ENCODE results near the gene UTRN.

UTRN gene

GRCh38 chr6:144284478-144284782, 705 bp upstream of the UTRN start:
- H3K27me3 ChIP-seq (ENCODE audit: low read depth, low read length): no peaks in the 10 kb centered on the region
- H3K4me3 ChIP-seq (ENCODE audit: low read depth in 1 of 2, low read length in 2 of 2): peak overlapping the region; percentile 93 to 99
- H3K9me3 ChIP-seq (ENCODE audit: control insufficient read depth in 1 of 2, low read length in 2 of 2): no peaks in the 10 kb centered on the region
- peaks cover 0 to 13% of the 10 kb centered on the region in 2 donors for H3K36me3 ChIP-seq (ENCODE audit: control insufficient read depth in 1 of 2, insufficient read depth in 2 of 2, low read length in 2 of 2)
- peak overlapping the region; percentile 53 for H3K27ac ChIP-seq (ENCODE audit: low read length)
- peaks cover 0 to 10% of the 10 kb centered on the region in 2 donors for H3K4me1 ChIP-seq (ENCODE audit: control insufficient read depth in 1 of 2, insufficient read depth in 2 of 2, low read length in 2 of 2)

DNA sequence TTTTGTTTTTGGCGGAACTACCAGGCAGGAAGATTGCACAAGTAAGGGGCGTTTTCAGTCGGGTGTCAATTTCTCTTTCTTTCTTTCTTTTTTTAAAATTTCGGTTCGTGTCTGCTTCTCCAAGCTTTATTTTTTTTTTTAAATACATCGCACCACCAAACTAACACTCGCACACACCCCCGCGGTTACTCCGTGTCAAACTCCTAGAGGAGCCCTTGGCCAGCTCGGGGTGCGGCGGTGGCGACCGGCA, 338 bp downstream of the UTRN start:
- Histone ChIP-seq H3K36me3 (ENCODE audit: control insufficient read depth in 1 of 2, insufficient read depth in 2 of 2, low read length in 2 of 2) (peaks cover 0 to 13% of the 10 kb centered on the region in 2 donors), H3K4me3 (ENCODE audit: low read depth in 1 of 2, low read length in 2 of 2) (peak overlapping the region; percentile 93 to 99), H3K27me3 (ENCODE audit: low read depth, low read length) (no peaks in the 10 kb centered on the region), H3K4me1 (ENCODE audit: control insufficient read depth in 1 of 2, insufficient read depth in 2 of 2, low read length in 2 of 2) (peaks cover 0 to 10% of the 10 kb centered on the region in 2 donors), H3K9me3 (ENCODE audit: control insufficient read depth in 1 of 2, low read length in 2 of 2) (no peaks in the 10 kb centered on the region), H3K27ac (ENCODE audit: low read length) (peak overlapping the region; percentile 81)

DNA sequence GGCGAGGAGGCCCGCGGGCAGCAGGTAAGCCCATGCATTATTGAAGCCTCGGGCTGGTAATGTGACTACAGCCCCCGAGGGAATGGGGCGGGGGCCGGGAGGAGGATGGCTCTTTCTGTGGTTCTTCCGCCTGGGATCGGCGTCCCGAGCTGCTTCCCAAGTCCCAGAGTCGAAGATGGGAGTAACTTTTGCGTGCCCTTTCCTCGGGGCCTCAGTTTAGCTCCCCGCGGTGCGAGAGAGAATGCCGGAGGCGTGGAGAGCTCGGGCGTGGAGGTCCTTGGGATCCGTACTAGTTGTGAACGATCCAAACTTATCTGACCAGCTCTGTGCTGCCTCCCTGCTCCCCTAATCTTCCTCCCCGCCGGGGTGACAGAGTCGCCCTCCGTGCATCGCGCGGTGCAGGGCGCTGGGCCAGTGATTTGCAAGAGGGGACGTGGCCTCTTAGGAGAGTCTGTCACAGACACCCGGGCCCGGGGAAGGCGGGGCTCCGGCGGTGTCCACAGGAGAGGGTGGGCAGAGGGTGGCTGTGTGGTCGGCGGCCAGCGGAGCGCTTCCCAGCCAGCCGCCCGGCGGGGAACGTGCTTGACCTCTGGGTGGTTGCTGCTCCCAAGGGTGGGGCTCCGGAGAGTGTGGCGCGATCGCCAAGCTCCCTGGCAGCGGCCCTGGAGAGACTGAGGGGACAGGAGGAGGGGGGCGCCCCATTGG, 815 bp downstream of the UTRN start:
- peaks cover 0 to 10% of the 10 kb centered on the region in 2 donors for H3K4me1 ChIP-seq (ENCODE audit: control insufficient read depth in 1 of 2, insufficient read depth in 2 of 2, low read length in 2 of 2)
- peak overlapping the region; percentile 93 to 99 for H3K4me3 ChIP-seq (ENCODE audit: low read depth in 1 of 2, low read length in 2 of 2)
- peak overlapping the region; percentile 81 for H3K27ac ChIP-seq (ENCODE audit: low read length)
- H3K27me3 ChIP-seq (ENCODE audit: low read depth, low read length): no peaks in the 10 kb centered on the region
- peaks cover 0 to 13% of the 10 kb centered on the region in 2 donors for H3K36me3 ChIP-seq (ENCODE audit: control insufficient read depth in 1 of 2, insufficient read depth in 2 of 2, low read length in 2 of 2)
- no peaks in the 10 kb centered on the region for H3K9me3 ChIP-seq (ENCODE audit: control insufficient read depth in 1 of 2, low read length in 2 of 2)

- Histone ChIP-seq H3K27me3 (ENCODE audit: low read depth, low read length) (no peaks in the 10 kb centered on the region), H3K27ac (ENCODE audit: low read length) (peak overlapping the region; percentile 81), H3K4me1 (ENCODE audit: control insufficient read depth in 1 of 2, insufficient read depth in 2 of 2, low read length in 2 of 2) (peaks cover 0 to 10% of the 10 kb centered on the region in 2 donors), H3K9me3 (ENCODE audit: control insufficient read depth in 1 of 2, low read length in 2 of 2) (no peaks in the 10 kb centered on the region), H3K4me3 (ENCODE audit: low read depth in 1 of 2, low read length in 2 of 2) (peak overlapping the region; percentile 93 to 99), H3K36me3 (ENCODE audit: control insufficient read depth in 1 of 2, insufficient read depth in 2 of 2, low read length in 2 of 2) (peaks cover 0 to 13% of the 10 kb centered on the region in 2 donors)
Observed at GRCh38 chr6:144286503-144287393, 1.6 kb downstream of the UTRN start.

- H3K27me3 ChIP-seq (ENCODE audit: low read depth, low read length): no peaks in the 10 kb centered on the region
Observed at GRCh38 chr6:144289006-144289405, 3.9 kb downstream of the UTRN start.

DNA sequence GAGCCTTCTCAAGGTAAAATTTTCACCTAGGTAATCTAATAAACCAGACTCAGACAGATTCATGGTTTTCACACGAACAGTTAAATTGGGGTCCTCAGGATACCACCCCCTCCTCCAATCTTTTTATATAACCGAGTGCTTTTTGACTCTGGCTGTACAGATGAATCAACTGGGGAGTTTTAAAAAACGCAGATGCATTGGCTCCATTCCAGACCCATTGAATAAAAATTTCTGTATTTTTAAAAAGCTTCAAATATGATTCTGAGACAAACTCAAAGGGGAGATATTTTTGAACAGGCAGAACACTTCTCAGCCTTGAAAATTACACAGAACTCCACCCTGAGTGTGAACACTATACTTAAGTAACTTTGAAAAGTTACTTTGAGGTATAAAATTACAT, 7.2 kb downstream of the UTRN start:
- H3K36me3 ChIP-seq (ENCODE audit: control insufficient read depth in 1 of 2, insufficient read depth in 2 of 2, low read length in 2 of 2): peaks cover 0 to 4% of the 10 kb centered on the region in 2 donors
- no peak overlapping the region for H3K4me3 ChIP-seq (ENCODE audit: low read depth in 1 of 2, low read length in 2 of 2)
- no peak overlapping the region for H3K27ac ChIP-seq (ENCODE audit: low read length)
- H3K4me1 ChIP-seq (ENCODE audit: control insufficient read depth in 1 of 2, insufficient read depth in 2 of 2, low read length in 2 of 2): peaks cover 3 to 5% of the 10 kb centered on the region in 2 donors
- H3K27me3 ChIP-seq (ENCODE audit: low read depth, low read length): no peaks in the 10 kb centered on the region
- H3K9me3 ChIP-seq (ENCODE audit: control insufficient read depth in 1 of 2, low read length in 2 of 2): no peaks in the 10 kb centered on the region

More at GRCh38 chr6:144289006-144289405, 3.9 kb downstream of the UTRN start:
- no peaks in the 10 kb centered on the region for H3K9me3 ChIP-seq (ENCODE audit: control insufficient read depth in 1 of 2, low read length in 2 of 2)
- peaks cover 4 to 13% of the 10 kb centered on the region in 2 donors for H3K36me3 ChIP-seq (ENCODE audit: control insufficient read depth in 1 of 2, insufficient read depth in 2 of 2, low read length in 2 of 2)
- no peak overlapping the region for H3K4me3 ChIP-seq (ENCODE audit: low read depth in 1 of 2, low read length in 2 of 2)
- H3K27ac ChIP-seq (ENCODE audit: low read length): no peak overlapping the region
- H3K4me1 ChIP-seq (ENCODE audit: control insufficient read depth in 1 of 2, insufficient read depth in 2 of 2, low read length in 2 of 2): peaks cover 0 to 3% of the 10 kb centered on the region in 2 donors

GRCh38 chr6:144294016-144294415, 8.9 kb downstream of the UTRN start:
- Histone ChIP-seq H3K9me3 (ENCODE audit: control insufficient read depth in 1 of 2, low read length in 2 of 2) (no peaks in the 10 kb centered on the region), H3K27ac (ENCODE audit: low read length) (no peak overlapping the region), H3K36me3 (ENCODE audit: control insufficient read depth in 1 of 2, insufficient read depth in 2 of 2, low read length in 2 of 2) (peaks cover 0 to 4% of the 10 kb centered on the region in 2 donors), H3K27me3 (ENCODE audit: low read depth, low read length) (no peaks in the 10 kb centered on the region), H3K4me3 (ENCODE audit: low read depth in 1 of 2, low read length in 2 of 2) (no peak overlapping the region), H3K4me1 (ENCODE audit: control insufficient read depth in 1 of 2, insufficient read depth in 2 of 2, low read length in 2 of 2) (peaks cover 0 to 5% of the 10 kb centered on the region in 2 donors)

- H3K4me1 ChIP-seq (ENCODE audit: control insufficient read depth in 1 of 2, insufficient read depth in 2 of 2, low read length in 2 of 2): peaks cover 0 to 5% of the 10 kb centered on the region in 2 donors
- H3K9me3 ChIP-seq (ENCODE audit: control insufficient read depth in 1 of 2, low read length in 2 of 2): no peaks in the 10 kb centered on the region
- H3K4me3 ChIP-seq (ENCODE audit: low read depth in 1 of 2, low read length in 2 of 2): no peak overlapping the region
- no peak overlapping the region for H3K27ac ChIP-seq (ENCODE audit: low read length)
- H3K36me3 ChIP-seq (ENCODE audit: control insufficient read depth in 1 of 2, insufficient read depth in 2 of 2, low read length in 2 of 2): peaks cover 0 to 4% of the 10 kb centered on the region in 2 donors
- H3K27me3 ChIP-seq (ENCODE audit: low read depth, low read length): no peaks in the 10 kb centered on the region
Observed at GRCh38 chr6:144295211-144295610, 10.1 kb downstream of the UTRN start.

GRCh38 chr6:144295981-144296767, 11.0 kb downstream of the UTRN start:
- no peak overlapping the region for H3K27ac ChIP-seq (ENCODE audit: low read length)
- peaks cover 0 to 5% of the 10 kb centered on the region in 2 donors for H3K4me1 ChIP-seq (ENCODE audit: control insufficient read depth in 1 of 2, insufficient read depth in 2 of 2, low read length in 2 of 2)
- peaks cover 0 to 4% of the 10 kb centered on the region in 2 donors for H3K36me3 ChIP-seq (ENCODE audit: control insufficient read depth in 1 of 2, insufficient read depth in 2 of 2, low read length in 2 of 2)
- H3K9me3 ChIP-seq (ENCODE audit: control insufficient read depth in 1 of 2, low read length in 2 of 2): no peaks in the 10 kb centered on the region
- no peaks in the 10 kb centered on the region for H3K27me3 ChIP-seq (ENCODE audit: low read depth, low read length)
- H3K4me3 ChIP-seq (ENCODE audit: low read depth in 1 of 2, low read length in 2 of 2): no peak overlapping the region

GRCh38 chr6:144296973-144297372, 11.8 kb downstream of the UTRN start:
- Histone ChIP-seq H3K4me1 (ENCODE audit: control insufficient read depth in 1 of 2, insufficient read depth in 2 of 2, low read length in 2 of 2) (peaks cover 0 to 5% of the 10 kb centered on the region in 2 donors), H3K4me3 (ENCODE audit: low read depth in 1 of 2, low read length in 2 of 2) (no peak overlapping the region), H3K27ac (ENCODE audit: low read length) (no peak overlapping the region)

DNA sequence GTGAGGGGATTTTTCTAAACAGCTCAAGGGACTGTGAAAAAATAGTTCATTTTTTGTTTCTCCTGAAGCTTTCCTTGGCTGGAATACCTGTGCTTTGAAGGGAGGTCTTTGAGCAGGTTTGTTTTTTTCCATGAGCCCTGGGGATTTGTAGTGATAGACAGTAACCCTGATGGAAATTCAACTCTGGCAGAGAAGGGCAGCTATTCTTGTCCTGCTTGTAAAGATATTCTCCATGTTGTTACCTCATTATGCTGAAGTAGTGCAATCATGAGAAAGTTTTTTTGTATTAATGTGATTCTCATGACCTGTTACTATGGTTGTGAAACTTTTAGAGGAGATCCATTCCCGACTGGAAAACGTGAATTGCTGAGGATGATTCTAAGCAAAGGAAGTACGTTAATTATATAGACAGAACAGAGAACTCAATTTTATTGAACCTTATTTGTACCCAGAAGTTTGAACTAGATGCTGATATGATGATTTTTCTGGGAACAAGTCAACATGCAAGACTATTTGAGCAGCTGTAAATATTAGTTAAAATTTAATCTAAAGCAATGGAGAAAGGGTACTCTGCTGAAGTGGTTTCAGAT, 12.5 kb downstream of the UTRN start:
- Histone ChIP-seq H3K4me1 (ENCODE audit: control insufficient read depth in 1 of 2, insufficient read depth in 2 of 2, low read length in 2 of 2) (peaks cover 0 to 5% of the 10 kb centered on the region in 2 donors), H3K9me3 (ENCODE audit: control insufficient read depth in 1 of 2, low read length in 2 of 2) (no peaks in the 10 kb centered on the region), H3K36me3 (ENCODE audit: control insufficient read depth in 1 of 2, insufficient read depth in 2 of 2, low read length in 2 of 2) (peaks cover 0 to 4% of the 10 kb centered on the region in 2 donors), H3K4me3 (ENCODE audit: low read depth in 1 of 2, low read length in 2 of 2) (peak overlapping the region in 1 of 2 donors; percentile 35), H3K27me3 (ENCODE audit: low read depth, low read length) (no peaks in the 10 kb centered on the region), H3K27ac (ENCODE audit: low read length) (no peak overlapping the region)

More at GRCh38 chr6:144296973-144297372, 11.8 kb downstream of the UTRN start:
- Histone ChIP-seq H3K27me3 (ENCODE audit: low read depth, low read length) (no peaks in the 10 kb centered on the region), H3K36me3 (ENCODE audit: control insufficient read depth in 1 of 2, insufficient read depth in 2 of 2, low read length in 2 of 2) (peaks cover 0 to 4% of the 10 kb centered on the region in 2 donors), H3K9me3 (ENCODE audit: control insufficient read depth in 1 of 2, low read length in 2 of 2) (no peaks in the 10 kb centered on the region)

Measured in muscle layer of duodenum (tissue), 2 donors.